ENCODE results near the gene STEAP3.

STEAP3 gene

DNA sequence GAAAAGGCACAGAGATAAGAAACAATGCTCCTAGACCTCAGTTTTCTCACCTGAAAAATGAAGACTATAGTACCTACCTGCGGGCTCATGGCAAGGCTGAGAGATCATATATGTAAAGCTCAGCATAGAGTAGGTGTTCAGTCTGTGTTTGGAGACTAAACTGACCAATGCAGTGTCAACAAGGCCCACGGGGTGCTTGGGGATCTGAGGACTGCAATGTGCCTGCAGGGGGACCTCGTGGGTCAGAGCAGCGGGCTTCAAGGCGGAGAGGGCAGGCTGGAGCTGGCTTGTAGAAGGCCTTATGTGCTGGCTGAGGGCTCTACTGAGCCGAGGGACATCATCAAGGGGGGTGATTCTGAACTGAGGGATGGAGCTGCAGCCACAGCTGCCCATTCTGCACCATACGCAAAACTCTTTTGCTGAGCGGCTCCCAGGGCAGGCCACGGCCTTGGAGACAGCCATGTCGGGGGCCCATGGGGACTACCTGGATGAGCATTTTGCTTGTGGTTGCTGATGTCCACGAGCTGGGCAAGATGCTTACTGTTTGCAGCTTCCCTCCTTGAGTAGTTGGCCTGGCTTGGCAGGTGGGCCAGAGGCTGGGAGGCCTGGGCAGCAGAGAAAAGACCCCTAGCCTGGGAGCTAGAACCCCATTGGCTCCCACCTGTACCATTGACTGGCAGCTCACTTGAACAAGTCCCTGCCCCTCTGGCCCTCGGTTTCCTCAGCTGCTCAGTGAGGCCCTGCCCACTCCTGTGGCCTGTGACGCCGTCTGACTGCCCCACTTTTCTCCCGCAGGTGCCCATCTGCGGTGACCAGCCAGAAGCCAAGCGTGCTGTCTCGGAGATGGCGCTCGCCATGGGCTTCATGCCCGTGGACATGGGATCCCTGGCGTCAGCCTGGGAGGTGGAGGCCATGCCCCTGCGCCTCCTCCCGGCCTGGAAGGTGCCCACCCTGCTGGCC lies 23.5 kb downstream of the STEAP3 start:
- no peak for DNase-seq (ENCODE audit: low read depth in 1 of 2, low spot score in 1 of 2)

DNA sequence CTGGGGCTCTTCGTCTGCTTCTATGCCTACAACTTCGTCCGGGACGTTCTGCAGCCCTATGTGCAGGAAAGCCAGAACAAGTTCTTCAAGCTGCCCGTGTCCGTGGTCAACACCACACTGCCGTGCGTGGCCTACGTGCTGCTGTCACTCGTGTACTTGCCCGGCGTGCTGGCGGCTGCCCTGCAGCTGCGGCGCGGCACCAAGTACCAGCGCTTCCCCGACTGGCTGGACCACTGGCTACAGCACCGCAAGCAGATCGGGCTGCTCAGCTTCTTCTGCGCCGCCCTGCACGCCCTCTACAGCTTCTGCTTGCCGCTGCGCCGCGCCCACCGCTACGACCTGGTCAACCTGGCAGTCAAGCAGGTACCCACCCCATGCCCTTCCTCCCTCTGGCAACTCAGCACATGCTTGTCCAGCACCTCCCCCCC lies 24.2 kb downstream of the STEAP3 start:
- DNase-seq (ENCODE audit: low read depth in 1 of 2, low spot score in 1 of 2), result no peak

DNA sequence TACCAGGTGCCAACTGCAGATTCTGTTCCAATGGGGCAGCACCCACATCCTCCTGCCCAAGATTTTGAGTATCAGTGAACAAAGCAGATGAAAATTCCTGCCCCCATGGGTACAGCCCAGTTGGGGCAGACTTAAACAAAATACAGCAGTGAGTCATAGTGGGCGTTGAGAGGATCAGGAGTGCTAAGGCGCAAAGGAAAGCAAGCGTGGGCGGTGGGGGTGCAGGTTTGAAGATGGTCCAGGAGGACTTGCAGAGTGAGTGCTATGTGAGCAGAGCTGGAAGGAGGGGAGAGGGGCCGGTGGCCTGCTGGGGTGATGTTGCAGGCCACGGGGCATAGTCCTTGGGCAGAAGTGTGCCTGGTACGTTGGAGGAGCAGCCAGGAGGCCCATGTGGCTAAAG lies 24.7 kb downstream of the STEAP3 start:
- DNase-seq (ENCODE audit: low read depth in 1 of 2, low spot score in 1 of 2), result no peak

DNA sequence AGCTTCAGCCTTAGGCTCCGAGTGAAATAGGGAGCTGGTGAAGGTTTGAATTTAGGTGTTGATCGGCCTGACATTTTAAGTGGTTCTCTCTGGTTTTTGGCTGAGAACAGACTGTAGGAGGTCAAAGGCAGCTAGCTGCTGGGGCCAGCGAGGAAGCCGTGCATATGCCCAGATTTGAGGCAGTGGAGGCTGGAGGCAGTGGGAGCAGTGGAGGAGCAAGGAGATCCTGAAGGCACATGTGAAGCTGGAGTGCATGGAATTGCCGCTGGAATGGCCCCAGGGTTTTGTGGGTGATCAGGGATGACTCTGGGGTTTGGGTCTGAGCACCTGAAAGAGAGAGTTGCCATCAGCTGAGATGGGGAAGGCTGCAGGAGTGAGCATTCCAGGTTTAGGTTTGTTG lies 25.1 kb downstream of the STEAP3 start:
- no peak for DNase-seq (ENCODE audit: low read depth in 1 of 2, low spot score in 1 of 2)

DNA sequence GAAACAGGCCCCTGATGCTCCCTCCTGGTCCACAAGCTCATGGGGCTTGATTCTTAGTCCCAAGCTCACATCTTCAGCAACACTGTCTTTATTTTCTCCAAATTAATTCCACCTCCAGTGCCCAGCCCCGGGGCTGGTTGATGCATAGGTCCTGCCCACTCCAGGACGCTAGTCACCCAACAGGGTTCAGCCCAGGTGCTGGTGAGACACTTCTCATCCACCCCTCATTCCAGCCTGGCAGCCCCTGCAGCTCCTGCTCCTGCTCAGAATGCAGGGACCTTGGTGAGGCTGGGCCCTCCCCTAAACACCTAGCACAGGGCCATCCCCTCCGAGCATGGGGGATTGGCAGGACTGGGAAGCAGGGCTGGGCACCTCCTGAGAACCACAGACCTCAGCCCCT lies 25.7 kb downstream of the STEAP3 start:
- no peak for DNase-seq (ENCODE audit: low read depth in 1 of 2, low spot score in 1 of 2)

DNA sequence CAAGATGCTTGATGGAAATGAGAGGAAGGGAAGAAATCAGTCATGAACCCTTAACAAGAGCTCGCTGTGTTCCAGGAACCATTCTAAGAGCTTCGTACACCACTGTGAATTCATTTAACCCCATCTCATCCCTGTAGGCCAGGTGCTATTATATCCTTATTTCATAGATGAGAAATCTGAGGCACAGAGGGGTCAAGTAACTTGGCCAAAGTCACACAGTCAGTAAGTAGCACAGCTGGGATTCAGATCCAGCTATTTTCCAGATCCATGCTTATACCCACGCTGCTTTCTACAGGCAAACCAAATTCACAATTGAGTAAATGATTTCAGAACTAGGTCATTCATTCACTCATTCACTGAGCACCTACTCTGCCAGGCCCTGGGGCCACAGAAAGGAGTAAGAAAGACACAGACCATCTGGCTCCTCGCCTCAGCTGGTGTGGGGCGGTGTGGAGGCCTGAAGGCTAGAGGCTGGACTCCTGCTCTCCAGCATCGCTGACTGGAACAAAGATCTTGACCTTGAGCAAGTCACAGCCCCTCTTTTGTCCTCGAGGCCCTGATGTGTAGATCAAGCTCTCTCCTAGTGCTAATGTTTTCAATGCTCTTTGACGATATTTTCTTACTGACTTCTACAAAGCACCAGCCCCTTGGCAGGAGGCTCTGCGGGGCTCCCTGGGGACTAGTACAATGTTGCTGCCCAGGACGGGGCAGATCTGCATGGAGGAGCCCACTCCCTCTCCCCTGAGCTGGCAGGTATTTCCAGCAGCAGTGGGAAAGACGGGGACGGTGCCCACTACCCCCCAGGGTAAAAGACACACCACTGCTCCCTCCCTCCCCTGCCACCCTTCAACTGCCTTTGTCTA lies 26.5 kb downstream of the STEAP3 start:
- no peak for DNase-seq (ENCODE audit: low read depth in 1 of 2, low spot score in 1 of 2)

DNA sequence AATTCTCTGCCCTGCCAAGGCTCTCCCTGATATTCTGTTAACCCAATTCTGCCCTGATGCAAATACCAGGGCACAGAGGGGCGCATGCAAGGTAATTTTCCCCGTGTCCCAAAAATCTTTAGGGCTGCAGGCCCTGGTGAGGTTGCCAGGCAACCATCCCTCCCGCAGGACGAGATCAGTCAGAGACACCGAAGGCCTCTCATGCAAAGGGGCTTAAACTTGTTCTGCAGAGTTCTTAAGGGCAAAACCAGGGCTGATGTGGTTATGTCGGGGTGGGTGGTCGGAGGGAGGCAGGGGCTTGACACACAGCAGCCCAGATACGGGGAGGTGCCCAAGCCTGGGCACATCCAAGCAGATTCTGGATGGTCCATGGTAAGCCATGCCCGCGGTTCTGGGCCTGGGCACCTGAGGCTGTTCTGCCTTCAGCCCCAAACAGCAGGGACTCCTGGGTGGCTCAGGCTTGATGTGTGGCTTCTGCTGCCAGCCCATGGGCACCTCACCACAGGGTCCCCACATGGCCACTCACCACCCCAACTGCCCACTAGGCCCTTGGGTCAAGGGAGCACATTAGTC lies 27.2 kb downstream of the STEAP3 start:
- no peak for DNase-seq (ENCODE audit: low read depth in 1 of 2, low spot score in 1 of 2)

DNA sequence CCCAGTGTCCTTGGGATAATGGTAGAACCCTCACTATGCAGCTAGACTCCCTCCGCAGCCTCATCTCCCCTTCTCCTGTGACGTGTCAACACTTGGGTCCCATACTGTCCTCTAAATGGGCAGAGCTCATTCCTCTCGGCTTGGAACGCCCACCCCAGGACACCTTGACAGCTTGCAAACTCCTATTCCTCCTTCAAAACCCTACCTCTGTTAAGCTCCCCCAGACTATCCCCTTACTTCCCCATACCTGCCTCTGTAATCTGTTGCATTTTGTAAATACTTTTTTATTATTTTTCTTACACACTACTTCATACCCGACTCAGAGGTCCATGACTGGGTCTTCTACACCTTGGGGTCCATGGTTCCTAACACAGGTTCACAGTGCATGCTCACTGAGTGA lies 28.0 kb downstream of the STEAP3 start:
- no peak for DNase-seq (ENCODE audit: low read depth in 1 of 2, low spot score in 1 of 2)

DNA sequence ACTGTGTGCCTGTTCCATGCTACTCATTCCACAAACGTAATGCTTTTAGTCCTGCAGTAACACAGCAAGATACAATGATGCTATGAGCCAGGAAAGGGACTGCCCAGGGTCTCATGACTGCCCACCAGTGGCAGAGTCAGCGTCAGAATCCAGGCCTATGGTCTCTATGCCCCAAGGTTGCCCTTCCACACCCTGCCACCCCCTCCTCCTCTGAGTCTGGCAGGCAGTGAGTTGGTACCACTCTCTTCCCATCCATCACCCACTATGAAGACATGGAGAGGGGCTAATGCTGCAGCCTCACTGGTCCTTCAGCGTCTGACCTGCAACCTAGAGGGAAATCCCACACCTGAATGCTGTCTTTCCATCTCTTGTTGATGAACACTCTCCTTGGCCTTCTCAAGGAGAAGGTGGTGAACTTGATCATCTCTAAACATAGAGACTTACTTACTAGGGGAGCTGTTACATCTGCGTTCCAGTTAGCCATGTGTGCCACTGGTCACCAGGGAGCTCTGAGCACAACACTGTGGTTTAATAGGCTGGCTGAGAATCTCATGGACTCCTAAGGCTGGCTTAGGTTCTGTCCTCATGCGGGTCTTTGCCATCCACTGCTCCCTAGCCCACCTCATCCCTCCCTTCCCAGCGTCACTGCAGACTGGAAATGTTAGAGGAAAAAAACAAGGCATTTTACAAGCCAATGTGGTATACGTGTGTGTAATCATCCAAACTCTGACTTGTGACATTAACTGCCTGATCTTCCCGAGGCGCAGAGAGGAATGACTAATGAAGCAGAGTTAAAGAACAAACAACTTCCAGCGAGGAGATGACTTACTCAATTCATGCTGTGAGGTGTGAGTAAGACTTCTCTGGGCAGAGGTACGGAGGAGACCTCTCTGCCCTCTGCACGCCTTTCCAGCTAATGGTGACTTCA lies 28.8 kb downstream of the STEAP3 start:
- DNase-seq (ENCODE audit: low read depth in 1 of 2, low spot score in 1 of 2), result no peak

DNA sequence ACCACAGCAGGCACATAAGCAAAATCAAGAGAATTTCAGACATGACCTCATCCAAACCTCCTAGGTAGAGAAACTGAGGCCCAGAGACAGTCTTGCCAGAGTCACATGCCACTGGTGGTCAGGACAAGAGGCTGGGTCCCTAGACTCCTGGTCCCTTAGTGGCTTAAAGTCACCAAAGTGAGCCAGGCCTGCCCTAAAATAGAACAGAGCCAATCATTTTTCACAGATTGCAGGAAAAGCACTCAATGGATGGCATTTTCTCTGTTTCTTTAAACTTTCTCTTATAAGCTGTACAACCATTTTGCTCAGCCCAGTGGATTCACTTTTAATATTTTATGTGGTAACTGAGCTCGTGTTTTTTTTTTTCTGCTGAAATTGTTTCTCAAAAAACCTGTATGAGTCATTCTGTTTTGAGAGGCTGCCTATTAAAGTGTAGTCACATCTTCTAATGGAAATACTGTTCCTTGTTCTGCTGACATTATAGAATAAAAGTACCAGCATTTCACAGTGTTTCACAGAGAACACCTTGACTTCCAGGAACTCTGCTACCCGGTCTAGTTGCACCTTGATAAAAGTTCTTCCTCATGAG lies 29.6 kb downstream of the STEAP3 start:
- no peak for DNase-seq (ENCODE audit: low read depth in 1 of 2, low spot score in 1 of 2)

DNA sequence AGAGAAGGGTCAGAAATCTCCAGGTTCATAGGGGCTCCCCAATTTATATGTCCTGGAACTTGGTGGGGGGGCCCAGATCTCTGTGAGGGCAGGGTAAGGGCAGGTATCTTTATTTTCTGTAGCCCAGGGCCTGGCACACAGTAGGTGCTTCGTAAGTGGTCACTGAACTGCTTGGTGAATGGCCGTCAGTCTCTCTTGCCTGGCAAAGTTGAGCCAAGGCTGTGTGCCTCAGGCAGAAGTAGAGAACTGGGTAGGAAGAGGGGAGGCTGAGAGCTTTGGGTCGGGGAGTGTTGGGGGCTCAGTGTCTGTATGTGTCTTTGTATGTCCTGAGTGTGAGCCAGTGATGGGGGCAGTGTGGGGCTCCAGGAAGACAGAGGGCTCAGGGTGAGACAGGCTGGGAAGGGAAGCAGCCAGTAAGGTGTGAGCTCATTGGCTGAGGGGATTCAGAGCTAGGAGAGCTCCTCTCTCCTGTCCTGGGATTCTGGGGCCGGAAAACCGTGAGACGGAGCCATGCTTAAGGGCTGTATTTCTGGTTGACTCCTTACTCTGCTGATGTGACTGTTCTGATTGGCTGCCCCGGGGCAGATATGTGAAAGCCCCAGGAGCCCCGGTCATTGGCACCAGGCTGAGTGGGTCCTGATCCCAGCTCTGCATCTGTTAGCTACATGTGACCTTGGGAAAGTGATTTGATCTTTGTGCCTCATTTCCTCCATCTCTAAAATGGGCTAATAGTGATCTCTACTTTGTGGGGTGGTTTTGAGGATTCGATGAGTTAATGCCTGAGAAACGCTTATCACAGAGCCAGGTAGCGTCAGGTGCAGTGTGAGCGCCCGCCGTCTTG lies 30.3 kb downstream of the STEAP3 start:
- DNase-seq (ENCODE audit: low read depth in 1 of 2, low spot score in 1 of 2), result no peak

DNA sequence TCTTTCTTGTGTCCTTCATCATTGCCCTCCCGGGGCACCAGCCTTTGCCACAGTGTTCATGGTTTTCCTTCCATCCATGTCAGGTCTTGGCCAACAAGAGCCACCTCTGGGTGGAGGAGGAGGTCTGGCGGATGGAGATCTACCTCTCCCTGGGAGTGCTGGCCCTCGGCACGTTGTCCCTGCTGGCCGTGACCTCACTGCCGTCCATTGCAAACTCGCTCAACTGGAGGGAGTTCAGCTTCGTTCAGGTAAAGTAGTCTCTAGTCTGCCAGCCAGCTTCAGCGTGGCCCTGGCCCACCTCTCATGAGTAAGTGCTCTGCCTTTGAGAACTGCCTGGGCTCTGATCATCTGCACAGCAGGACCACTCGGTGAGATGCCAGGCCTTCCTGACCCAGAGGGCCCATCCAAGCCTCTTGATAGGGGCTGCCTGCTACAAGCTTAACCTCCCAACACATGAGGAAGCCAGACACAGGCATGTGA lies 31.0 kb downstream of the STEAP3 start:
- DNase-seq (ENCODE audit: low read depth in 1 of 2, low spot score in 1 of 2), result no peak

DNA sequence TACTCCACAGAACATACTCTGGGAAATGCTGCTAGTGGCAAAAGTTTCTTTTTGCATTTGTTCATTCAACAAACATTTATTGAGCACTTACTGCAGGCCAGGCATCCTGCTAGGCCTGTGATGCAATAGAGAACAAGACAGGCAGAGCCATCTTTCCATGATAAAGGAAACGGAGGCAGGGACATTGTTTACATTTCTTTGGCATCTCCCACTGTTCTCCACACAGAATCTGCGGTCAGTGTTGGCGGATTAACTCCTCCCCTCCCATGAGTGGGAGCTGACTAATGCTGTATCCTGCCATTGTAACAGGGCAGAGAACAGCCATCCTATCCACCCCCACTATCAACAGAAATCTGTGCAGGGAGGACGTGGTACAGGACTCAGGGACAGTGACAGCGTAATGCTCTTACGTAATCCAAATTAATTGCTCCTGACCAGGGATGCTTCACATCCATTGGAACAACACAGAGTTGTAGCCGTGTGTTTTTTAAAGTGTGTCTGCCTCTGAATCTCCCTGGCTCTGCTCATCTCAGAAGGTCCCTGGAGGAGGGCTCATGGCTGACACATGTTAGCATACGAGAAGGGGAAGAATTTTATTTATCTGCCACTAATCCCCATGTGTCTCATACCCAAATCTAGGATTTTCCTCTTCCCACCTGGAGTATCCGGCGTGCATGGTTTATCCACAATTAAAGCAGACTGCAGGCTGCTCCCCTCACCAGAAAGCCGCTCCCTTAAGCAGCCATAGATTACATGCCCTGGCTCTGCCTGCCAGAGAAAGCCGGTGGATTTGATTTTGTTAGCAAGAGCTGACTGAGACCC lies 32.3 kb downstream of the STEAP3 start:
- DNase-seq (ENCODE audit: low read depth in 1 of 2, low spot score in 1 of 2), result no peak

DNA sequence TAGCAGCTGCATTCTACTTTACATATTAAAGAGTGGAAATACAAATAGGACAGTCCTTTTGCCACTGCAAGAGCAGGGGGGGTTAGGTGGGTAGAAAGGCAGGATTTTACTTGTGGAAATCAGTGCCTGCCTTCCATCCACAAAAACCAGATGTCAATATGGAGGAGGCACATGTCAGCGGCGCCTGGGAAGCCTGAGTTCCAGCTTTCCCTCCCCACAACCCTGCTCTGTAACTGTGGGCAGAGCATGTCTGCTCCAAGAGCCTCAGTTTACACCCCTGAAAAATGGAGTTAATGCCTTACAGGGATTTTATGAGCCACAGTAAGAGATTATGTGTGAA lies 32.9 kb downstream of the STEAP3 start:
- no peak for DNase-seq (ENCODE audit: low read depth in 1 of 2, low spot score in 1 of 2)

DNA sequence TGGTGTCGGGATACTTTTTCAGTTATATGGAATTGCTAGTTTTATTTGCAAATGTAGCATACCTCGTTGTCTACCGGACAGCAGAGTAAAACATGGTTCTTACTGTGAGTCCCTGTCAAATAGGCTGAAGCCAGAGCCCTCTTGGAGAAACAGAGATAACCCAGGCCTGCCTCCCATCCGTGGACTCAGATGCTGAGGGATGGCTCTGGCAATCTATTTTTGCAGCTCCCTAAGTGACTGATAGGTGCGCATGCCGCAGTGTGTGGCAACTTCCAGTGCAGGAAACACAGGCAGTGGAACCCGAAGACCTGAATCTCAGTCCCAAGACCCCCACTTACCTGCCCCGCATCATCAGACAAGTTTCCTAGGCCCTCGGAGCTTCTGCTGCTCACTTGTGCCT lies 33.6 kb downstream of the STEAP3 start:
- no peak for DNase-seq (ENCODE audit: low read depth in 1 of 2, low spot score in 1 of 2)

DNA sequence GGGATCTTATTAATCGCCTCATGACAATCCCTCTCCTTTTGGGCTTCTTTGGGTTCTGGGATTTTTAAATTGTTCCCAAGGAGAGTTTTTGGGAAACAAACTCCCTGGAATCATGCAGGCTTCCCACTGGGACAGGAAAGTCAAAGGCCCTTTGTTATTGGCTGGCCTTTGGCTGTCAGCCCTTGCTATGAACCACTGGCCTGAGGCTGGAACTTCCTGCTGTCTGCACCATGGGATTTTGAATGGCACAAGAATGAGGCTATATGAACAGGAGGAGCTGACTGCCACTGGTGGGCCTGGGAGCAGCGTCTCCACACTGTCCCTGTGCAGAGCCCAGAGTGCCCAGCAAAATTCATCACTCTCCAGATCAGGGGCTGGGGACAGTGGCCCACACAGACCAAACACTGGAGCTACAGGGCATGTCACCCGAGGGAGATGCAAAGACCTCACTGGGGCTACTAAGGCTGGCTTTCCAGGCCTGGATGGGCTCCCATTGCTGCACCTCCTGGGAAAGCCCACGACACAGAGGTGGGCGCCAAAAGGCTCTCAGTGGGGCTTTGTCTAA lies 35.7 kb downstream of the STEAP3 start:
- no peak for DNase-seq (ENCODE audit: low read depth in 1 of 2, low spot score in 1 of 2)

DNA sequence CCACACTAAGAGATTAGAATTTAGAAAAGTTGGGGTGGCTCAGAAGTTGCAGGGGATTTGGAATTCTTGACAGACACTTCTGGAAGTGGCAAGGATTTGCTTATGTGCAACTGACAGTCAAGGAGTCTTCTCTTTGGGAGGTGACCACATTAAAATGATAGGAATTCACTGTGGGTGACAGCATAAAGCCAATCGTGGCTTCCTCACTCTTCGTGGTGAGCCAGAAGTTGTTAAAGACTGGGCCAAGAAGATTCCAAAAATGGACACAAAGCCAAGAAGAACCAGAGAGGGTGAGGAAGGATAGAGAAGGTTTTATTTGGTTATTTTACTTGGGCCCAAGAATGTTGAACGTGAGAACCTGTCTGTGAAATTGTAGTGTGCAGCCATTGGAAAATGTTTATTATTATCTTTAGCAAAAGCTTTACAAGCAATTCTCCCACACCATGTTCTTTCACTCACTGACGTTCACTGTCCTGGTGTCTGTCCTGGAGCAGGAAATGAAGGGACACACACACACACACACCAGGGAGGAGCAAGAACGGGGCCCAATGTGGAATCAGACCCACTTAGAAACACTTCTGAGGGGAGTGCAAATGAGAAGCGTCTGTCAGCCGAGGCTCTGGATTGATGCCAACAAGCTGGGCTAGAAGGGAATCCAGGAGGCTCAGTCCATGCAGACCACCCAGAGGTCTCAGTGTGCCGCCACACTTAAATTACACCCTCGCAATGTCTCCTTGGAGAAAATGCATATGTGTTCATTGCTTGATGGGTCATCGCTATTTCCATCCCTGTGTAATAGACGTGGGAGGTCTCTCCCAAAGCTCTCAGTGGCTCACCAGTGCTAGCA lies 37.2 kb downstream of the STEAP3 start:
- no peak for DNase-seq (ENCODE audit: low read depth in 1 of 2, low spot score in 1 of 2)

Data from activated T-helper 1 cell treated with anti-CD3 and anti-CD28 coated beads, Interleukin-2, amount 50 U/mL, for 16 hours (primary cell).